ENCODE data around the gene UBE2E3. TPM values are rescaled to one million over a fixed set of nuclear protein-coding genes. Genes with fewer than 3 reads are reported as not detected.

Gene UBE2E3
- total RNA-seq, 1 experiment from 2014 or later: 91.3 TPM

DNA sequence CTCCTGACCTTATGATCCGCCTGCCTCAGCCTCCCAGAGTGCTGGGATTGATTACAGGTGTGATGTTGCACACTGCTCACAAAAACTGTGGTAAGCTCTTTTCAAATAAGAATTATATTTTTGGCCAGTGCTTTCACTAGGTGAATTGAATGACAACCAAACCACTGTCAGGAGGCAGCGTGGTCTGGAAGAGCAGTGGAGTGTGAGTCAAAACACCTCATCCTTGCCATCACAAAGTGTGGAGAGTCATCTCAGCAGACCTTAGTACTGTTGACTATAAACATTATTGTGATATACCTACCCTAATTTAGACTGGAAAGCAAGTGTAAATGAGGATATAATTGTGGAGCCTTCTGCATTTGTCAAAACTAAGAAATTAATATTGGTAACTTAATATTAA lies 61.3 kb downstream of the UBE2E3 start:
- Histone ChIP-seq H3K4me1 (ENCODE audit: control insufficient read depth, insufficient read depth, low read length) (peaks cover 6% of the 10 kb centered on the region), H3K9me3 (ENCODE audit: control insufficient read depth, insufficient read depth, low read depth, low read length) (no peaks in the 10 kb centered on the region), H3K27ac (ENCODE audit: low read length) (no peak overlapping the region), H3K27me3 (ENCODE audit: control insufficient read depth, insufficient read depth, low read length) (no peaks in the 10 kb centered on the region), H3K4me3 (ENCODE audit: low read depth in 2 of 2, low read length in 2 of 2) (no peak overlapping the region), H3K36me3 (ENCODE audit: control insufficient read depth, insufficient read depth, low read length) (no peaks in the 10 kb centered on the region)
- DNase-seq (ENCODE audit: low read depth, low spot score): no peak
- in situ Hi-C loops (cut with HindIII; ENCODE audit: low pct_unique_long_range_greater_than_20kb, low sequenced_read_pairs): no loop called here
- no peak for TF ChIP-seq POLR2AphosphoS5 (IDR thresholded peaks at IDR 0.05; ENCODE audit: low read depth, low read length)
- TF ChIP-seq SIN3A (IDR thresholded peaks at IDR 0.05; ENCODE audit: borderline replicate concordance, insufficient read depth, low read depth, low read length): no peak
- no peak for TF ChIP-seq TCF7L2 (IDR thresholded peaks at IDR 0.05; ENCODE audit: low read depth, low read length)
- TF ChIP-seq, protein P1, sequence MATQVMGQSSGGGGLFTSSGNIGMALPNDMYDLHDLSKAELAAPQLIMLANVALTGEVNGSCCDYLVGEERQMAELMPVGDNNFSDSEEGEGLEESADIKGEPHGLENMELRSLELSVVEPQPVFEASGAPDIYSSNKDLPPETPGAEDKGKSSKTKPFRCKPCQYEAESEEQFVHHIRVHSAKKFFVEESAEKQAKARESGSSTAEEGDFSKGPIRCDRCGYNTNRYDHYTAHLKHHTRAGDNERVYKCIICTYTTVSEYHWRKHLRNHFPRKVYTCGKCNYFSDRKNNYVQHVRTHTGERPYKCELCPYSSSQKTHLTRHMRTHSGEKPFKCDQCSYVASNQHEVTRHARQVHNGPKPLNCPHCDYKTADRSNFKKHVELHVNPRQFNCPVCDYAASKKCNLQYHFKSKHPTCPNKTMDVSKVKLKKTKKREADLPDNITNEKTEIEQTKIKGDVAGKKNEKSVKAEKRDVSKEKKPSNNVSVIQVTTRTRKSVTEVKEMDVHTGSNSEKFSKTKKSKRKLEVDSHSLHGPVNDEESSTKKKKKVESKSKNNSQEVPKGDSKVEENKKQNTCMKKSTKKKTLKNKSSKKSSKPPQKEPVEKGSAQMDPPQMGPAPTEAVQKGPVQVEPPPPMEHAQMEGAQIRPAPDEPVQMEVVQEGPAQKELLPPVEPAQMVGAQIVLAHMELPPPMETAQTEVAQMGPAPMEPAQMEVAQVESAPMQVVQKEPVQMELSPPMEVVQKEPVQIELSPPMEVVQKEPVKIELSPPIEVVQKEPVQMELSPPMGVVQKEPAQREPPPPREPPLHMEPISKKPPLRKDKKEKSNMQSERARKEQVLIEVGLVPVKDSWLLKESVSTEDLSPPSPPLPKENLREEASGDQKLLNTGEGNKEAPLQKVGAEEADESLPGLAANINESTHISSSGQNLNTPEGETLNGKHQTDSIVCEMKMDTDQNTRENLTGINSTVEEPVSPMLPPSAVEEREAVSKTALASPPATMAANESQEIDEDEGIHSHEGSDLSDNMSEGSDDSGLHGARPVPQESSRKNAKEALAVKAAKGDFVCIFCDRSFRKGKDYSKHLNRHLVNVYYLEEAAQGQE (IDR thresholded peaks at IDR 0.05; ENCODE audit: insufficient read depth in 1 of 2, low read depth in 2 of 2, low read length in 1 of 2): no peak
- TF ChIP-seq, protein P2, sequence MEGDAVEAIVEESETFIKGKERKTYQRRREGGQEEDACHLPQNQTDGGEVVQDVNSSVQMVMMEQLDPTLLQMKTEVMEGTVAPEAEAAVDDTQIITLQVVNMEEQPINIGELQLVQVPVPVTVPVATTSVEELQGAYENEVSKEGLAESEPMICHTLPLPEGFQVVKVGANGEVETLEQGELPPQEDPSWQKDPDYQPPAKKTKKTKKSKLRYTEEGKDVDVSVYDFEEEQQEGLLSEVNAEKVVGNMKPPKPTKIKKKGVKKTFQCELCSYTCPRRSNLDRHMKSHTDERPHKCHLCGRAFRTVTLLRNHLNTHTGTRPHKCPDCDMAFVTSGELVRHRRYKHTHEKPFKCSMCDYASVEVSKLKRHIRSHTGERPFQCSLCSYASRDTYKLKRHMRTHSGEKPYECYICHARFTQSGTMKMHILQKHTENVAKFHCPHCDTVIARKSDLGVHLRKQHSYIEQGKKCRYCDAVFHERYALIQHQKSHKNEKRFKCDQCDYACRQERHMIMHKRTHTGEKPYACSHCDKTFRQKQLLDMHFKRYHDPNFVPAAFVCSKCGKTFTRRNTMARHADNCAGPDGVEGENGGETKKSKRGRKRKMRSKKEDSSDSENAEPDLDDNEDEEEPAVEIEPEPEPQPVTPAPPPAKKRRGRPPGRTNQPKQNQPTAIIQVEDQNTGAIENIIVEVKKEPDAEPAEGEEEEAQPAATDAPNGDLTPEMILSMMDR (IDR thresholded peaks at IDR 0.05): no peak
- intact Hi-C loops (cut with micrococcal nuclease; ENCODE audit: unreplicated experiment): no loop called here
- no peak for ATAC-seq
- POLR2A ChIA-PET: no interaction called here
- CTCF ChIA-PET: no interaction called here
- BruUV-seq (replicated peaks): no TSS peak

DNA sequence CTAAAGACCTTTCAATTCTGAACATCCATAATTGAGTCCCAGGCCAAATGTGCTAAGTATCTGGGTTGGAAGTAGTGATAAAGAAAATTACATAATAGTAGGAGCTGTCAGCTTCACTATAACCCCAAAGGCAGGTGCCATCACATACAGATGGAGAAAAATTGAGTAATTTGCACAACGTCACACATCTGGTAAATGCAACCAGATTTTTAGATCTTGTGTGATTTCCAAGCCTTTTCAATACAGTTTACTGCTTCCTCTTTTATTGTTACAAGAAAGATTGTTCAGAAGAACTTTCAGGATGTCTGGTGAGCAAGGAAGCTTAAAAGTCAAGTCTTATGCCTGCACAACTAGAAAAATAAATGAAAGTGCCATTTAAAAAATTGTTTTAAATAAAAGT lies 62.3 kb downstream of the UBE2E3 start:
- Histone ChIP-seq H3K27ac (ENCODE audit: low read length) (no peak overlapping the region), H3K4me3 (ENCODE audit: low read depth in 2 of 2, low read length in 2 of 2) (no peak overlapping the region), H3K9me3 (ENCODE audit: control insufficient read depth, insufficient read depth, low read depth, low read length) (no peaks in the 10 kb centered on the region), H3K27me3 (ENCODE audit: control insufficient read depth, insufficient read depth, low read length) (no peaks in the 10 kb centered on the region), H3K4me1 (ENCODE audit: control insufficient read depth, insufficient read depth, low read length) (no peaks in the 10 kb centered on the region), H3K36me3 (ENCODE audit: control insufficient read depth, insufficient read depth, low read length) (no peaks in the 10 kb centered on the region)
- no TSS peak for BruUV-seq (replicated peaks)
- intact Hi-C loops (cut with micrococcal nuclease; ENCODE audit: unreplicated experiment) (no loop called here), in situ Hi-C loops (cut with HindIII; ENCODE audit: low pct_unique_long_range_greater_than_20kb, low sequenced_read_pairs) (no loop called here)
- CTCF ChIA-PET: no interaction called here
- POLR2A ChIA-PET: no interaction called here
- no peak for ATAC-seq
- DNase-seq (ENCODE audit: low read depth, low spot score): no peak
- TF ChIP-seq, protein P1 (IDR thresholded peaks at IDR 0.05; ENCODE audit: insufficient read depth in 1 of 2, low read depth in 2 of 2, low read length in 1 of 2): no peak
- TF ChIP-seq, protein P2 (IDR thresholded peaks at IDR 0.05): no peak
- no peak for TF ChIP-seq POLR2AphosphoS5 (IDR thresholded peaks at IDR 0.05; ENCODE audit: low read depth, low read length)
- no peak for TF ChIP-seq TCF7L2 (IDR thresholded peaks at IDR 0.05; ENCODE audit: low read depth, low read length)
- no peak for TF ChIP-seq SIN3A (IDR thresholded peaks at IDR 0.05; ENCODE audit: borderline replicate concordance, insufficient read depth, low read depth, low read length)

Measured in Panc1 (cell line).